HUES48 (cell line): Measurements from ENCODE around the gene KRTAP5-11.
"Not testable (repeated sequence)": the region's sequence is repeated elsewhere in the genome, so short reads cannot be mapped to it uniquely, and the experiment has no call there.

ENCODE experiments used
- H3K27ac ChIP-seq: one replicate; pipeline ENCODE4 v1.7.0; 2013; ENCODE audit warnings: low read depth, low read length, inconsistent platforms
- H3K27me3 ChIP-seq: 2 replicates; pipeline ENCODE4 v1.6.1; 2013; ENCODE audit warnings: mild to moderate bottlenecking, low read length; ENCODE audit not compliant: control insufficient read depth, insufficient read depth
- H3K36me3 ChIP-seq: 2 replicates; pipeline ENCODE4 v1.6.1; 2013; ENCODE audit warnings: low read length; ENCODE audit not compliant: control insufficient read depth, insufficient read depth
- H3K4me1 ChIP-seq: 2 replicates; pipeline ENCODE4 v1.6.1; 2013; ENCODE audit warnings: mild to moderate bottlenecking, low read length; ENCODE audit not compliant: control insufficient read depth, insufficient read depth
- H3K4me3 ChIP-seq: 2 replicates; pipeline ENCODE4 v1.5.1; 2013; ENCODE audit warnings: mild to moderate bottlenecking, low read depth, low read length
- H3K9ac ChIP-seq: 2 replicates; pipeline ENCODE4 v1.6.1; 2013; ENCODE audit warnings: mild to moderate bottlenecking, low read depth, low read length, moderate library complexity
- H3K9me3 ChIP-seq: 2 replicates; pipeline ENCODE4 v1.6.1; 2013; ENCODE audit warnings: low read length; ENCODE audit not compliant: control insufficient read depth, insufficient read depth

KRTAP5-11 gene

DNA sequence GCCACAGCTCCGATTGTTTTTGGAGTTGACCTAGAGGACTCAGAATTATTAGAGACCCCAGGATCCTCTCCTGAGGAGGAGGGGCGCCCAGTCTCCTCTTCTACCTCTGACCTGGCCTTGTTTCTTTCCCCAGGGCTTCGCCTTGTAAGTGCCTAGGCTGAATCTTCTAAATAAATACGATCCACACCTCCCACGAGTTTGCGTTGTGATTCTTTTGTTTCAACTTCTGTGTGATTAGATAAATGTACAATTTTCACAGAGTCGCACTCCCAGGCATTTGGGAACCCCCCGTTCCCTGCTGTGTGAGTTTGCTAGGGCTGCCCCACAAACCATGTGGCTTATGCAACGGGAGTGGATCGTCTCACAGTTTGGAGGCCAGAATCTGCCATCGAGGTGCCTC, 43.7 kb downstream of the KRTAP5-11 start:
- Histone ChIP-seq H3K9ac (no peak overlapping the region), H3K27me3 (no peaks in the 10 kb centered on the region), H3K4me1 (no peaks in the 10 kb centered on the region), H3K36me3 (no peaks in the 10 kb centered on the region), H3K27ac (no peak overlapping the region), H3K9me3 (no peaks in the 10 kb centered on the region), H3K4me3 (no peak overlapping the region)

DNA sequence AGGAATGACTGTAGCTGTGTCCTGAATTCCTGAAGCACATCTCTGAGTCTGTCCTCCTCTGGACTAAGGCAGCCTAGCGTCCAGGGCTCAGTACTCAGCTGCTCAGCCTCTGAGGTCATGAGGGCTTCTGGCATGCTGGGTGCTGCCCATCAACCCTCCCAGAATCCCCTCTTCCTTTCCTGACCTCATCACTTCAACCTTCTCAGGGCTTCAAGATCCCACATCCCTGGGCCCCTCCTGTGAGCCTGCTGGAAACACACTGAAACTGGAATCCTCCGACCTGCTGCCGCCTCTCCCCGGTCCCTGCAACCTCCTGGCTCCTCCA, 44.0 kb downstream of the KRTAP5-11 start:
- Histone ChIP-seq H3K9me3 (no peaks in the 10 kb centered on the region), H3K27me3 (no peaks in the 10 kb centered on the region), H3K9ac (no peak overlapping the region), H3K27ac (no peak overlapping the region), H3K4me3 (no peak overlapping the region), H3K36me3 (no peaks in the 10 kb centered on the region), H3K4me1 (no peaks in the 10 kb centered on the region)

DNA sequence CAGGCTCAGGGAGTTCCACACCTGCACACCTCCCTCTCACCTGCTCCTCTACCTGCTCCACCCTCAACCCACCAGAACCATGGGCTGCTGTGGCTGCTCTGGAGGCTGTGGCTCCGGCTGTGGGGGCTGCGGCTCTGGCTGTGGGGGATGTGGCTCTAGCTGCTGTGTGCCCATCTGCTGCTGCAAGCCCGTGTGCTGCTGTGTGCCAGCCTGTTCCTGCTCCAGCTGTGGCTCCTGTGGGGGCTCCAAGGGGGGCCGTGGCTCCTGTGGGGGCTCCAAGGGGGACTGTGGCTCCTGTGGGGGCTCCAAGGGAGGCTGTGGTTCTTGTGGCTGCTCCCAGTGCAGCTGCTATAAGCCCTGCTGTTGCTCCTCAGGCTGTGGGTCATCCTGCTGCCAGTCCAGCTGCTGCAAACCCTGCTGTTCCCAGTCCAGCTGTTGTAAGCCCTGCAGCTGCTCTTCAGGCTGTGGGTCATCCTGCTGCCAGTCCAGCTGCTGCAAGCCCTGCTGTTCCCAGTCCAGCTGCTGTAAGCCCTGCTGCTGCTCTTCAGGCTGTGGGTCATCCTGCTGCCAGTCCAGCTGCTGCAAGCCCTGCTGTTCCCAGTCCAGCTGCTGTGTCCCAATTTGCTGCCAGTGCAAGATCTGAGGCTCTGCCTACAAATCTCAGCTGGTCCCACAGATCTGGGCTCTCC, 44.6 kb downstream of the KRTAP5-11 start, which contains the start of gene KRTAP5-8:
TSS of gene KRTAP5-8 (plus strand) at position 49 of the 689 bp plus-strand sequence. CDS start at position 80, 31 bp downstream.
- H3K9ac ChIP-seq, H3K9me3 ChIP-seq, H3K27me3 ChIP-seq, H3K4me1 ChIP-seq, H3K36me3 ChIP-seq, H3K4me3 ChIP-seq, H3K27ac ChIP-seq: not testable (repeated sequence)

- Histone ChIP-seq H3K36me3 (no peaks in the 10 kb centered on the region), H3K9me3 (no peaks in the 10 kb centered on the region), H3K27ac (no peak overlapping the region), H3K4me3 (no peak overlapping the region), H3K27me3 (no peaks in the 10 kb centered on the region), H3K4me1 (no peaks in the 10 kb centered on the region), H3K9ac (no peak overlapping the region)
Measured at GRCh38 chr11:71537537-71537936, 45.1 kb downstream of the KRTAP5-11 start.

- Histone ChIP-seq H3K4me1 (no peaks in the 10 kb centered on the region), H3K36me3 (no peaks in the 10 kb centered on the region), H3K4me3 (no peak overlapping the region)
Measured at GRCh38 chr11:71535825-71536224, 46.9 kb downstream of the KRTAP5-11 start.

DNA sequence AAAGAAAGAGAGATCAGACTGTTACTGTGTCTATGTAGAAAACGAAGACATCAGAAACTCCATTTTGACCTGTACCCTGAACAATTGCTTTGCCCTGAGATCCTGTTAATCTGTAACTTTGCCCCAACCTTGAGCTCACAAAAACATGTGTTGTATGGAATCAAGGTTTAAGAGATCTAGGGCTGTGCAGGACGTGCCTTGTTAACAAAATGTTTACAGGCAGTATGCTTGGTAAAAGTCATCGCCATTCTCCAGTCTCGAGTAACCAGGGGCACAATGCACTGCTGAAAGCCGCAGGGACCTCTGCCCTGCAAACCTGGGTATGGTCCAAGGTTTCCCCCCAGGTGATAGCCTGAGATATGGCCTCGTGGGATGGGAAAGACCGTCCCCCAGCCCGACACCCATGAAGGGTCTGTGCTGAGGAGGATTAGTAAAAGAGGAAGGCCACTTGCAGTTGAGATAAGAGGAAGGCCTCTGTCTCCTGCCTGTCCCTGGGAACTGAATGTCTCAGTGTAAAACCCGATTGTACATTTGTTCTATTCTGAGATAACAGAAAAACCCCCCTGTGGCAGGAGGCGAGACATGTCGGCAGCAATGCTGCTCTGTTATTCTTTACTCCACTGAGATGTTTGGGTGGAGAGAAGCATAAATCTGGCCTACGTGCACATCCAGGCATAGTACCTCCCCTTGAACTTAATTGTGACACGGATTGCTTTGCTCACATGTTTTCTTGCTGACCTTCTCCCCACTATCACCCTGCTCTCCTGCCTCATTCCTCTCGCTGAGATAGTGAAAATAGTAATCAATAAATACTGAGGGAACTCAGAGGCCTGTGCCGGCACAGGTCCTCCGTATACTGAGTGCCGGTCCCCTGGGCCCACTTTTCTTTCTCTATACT, 47.7 kb downstream of the KRTAP5-11 start:
- H3K4me3 ChIP-seq, H3K27me3 ChIP-seq, H3K9ac ChIP-seq, H3K36me3 ChIP-seq, H3K4me1 ChIP-seq, H3K9me3 ChIP-seq: not testable (repeated sequence)
- H3K27ac ChIP-seq = peak overlapping the region; percentile 10

More at GRCh38 chr11:71535825-71536224, 46.9 kb downstream of the KRTAP5-11 start:
- H3K9me3 ChIP-seq = no peaks in the 10 kb centered on the region
- no peaks in the 10 kb centered on the region for H3K27me3 ChIP-seq
- no peak overlapping the region for H3K27ac ChIP-seq
- H3K9ac ChIP-seq = no peak overlapping the region

DNA sequence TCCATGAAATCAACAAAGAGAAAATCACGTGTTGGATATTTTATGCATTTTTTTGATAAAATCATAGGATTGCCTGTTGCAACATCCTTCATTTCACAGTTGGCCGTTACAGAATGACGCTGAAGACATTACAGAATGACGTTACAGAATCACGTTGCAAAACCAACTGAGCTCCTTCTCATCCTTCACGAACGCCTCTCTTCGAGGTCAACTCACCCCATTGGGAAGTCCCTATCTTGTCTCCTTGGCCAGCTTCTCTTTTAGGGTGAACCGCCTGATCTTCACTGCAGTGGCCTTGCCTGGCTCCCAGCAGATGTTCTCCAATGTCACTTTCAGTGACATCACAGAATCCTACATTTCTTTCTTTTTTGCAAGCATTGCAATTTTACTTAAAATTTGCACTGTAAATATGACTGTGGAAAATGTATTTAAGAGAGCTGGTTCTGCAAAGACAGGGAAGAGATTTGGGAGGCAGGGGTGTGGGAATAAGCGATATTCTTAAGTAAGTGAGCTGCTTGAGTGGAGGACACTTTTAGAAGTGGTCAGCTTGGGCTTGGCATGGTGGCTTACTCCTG, 50.6 kb downstream of the KRTAP5-11 start:
- Histone ChIP-seq H3K9ac (no peak overlapping the region), H3K4me1 (no peaks in the 10 kb centered on the region)

More for the DNA sequence above, 50.6 kb downstream of the KRTAP5-11 start:
- Histone ChIP-seq H3K9me3 (no peaks in the 10 kb centered on the region), H3K27ac (no peak overlapping the region), H3K36me3 (no peaks in the 10 kb centered on the region), H3K27me3 (no peaks in the 10 kb centered on the region), H3K4me3 (no peak overlapping the region)
